Central memory CD8-positive, alpha-beta T cell (primary cell): ENCODE measurements around the gene HSD17B8.

Experiments used
- ATAC-seq: fragments of 150-1000 bp; cut with Tn5 transposase; replicated peaks from 2 replicates; pipeline ENCODE4 v1.10.0; 2022; ENCODE audit warnings: mild to moderate bottlenecking, moderate FRiP score, moderate number of reproducible peaks; ENCODE audit not compliant: poor library complexity, severe bottlenecking; ENCODE audit errors: extremely low read depth
- DNase-seq, 2 donors: peaks; one replicate each; pipeline ENCODE4 v3.0.0; 2021; ENCODE audit warnings: low spot score in 2 of 2
- H3K27ac Mint-ChIP-seq: one replicate; pipeline ENCODE4 v1.8.0; 2022; ENCODE audit warnings: low read depth, mild to moderate bottlenecking, moderate library complexity, mixed read lengths
- H3K27me3 Mint-ChIP-seq: one replicate; pipeline ENCODE4 v1.8.0; 2022; ENCODE audit warnings: mixed read lengths
- H3K36me3 Mint-ChIP-seq: one replicate; pipeline ENCODE4 v1.8.0; 2022; ENCODE audit warnings: mild to moderate bottlenecking, moderate library complexity, mixed read lengths; ENCODE audit not compliant: insufficient read depth
- H3K4me1 Mint-ChIP-seq: one replicate; pipeline ENCODE4 v1.8.0; 2022; ENCODE audit warnings: mixed read lengths
- H3K4me3 Mint-ChIP-seq: one replicate; pipeline ENCODE4 v1.8.0; 2022; ENCODE audit warnings: mild to moderate bottlenecking, moderate library complexity, mixed read lengths
- H3K9me3 Mint-ChIP-seq: one replicate; pipeline ENCODE4 v1.8.0; 2022; ENCODE audit warnings: mixed read lengths

HSD17B8 gene

DNA sequence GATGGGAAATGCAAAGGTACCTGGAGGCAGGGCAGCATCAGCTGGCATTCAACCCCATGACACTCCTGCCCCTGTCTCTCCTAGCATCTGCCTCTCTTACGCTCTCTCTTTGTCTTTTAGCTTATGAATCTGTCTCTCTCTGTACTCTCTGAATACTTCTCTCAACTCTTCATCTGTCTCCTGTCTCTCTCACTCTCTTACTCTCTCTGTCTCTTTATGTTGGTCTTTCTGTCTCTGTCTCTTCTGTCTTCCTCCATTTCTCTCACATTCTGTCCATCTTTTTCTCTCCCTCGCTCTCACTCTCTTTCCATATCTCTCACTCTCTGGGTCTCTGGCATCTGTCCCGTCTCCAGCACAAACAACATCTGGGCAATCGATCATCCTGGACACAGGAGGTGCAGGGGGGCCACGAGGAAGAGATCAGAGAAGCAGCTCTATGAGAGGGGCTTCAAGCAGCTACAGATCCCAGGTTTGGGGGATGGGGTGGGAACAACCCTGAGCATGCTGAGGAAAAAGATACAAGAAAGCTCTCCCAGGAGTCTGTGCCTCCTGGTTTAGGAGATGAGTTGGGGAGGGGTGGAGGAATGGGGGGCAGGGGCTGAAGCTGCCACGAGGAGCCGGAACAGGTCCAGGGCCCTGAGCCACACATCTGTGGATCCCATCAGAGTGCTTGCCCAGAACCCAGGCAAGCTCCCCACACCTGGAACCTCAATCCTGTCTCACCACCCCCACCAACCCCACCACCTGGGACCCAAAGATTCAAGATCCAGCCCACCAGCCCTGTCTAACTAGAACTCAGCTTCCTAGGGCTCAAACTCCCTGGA lies 14.6 kb upstream of the HSD17B8 start:
- peaks cover 11% of the 10 kb centered on the region for H3K36me3 Mint-ChIP-seq
- no peak overlapping the region for H3K27ac Mint-ChIP-seq
- no peaks in the 10 kb centered on the region for H3K9me3 Mint-ChIP-seq
- no peak overlapping the region for H3K4me3 Mint-ChIP-seq
- peaks cover 7% of the 10 kb centered on the region for H3K4me1 Mint-ChIP-seq
- H3K27me3 Mint-ChIP-seq, result peaks cover 68% of the 10 kb centered on the region
- ATAC-seq (no peak), DNase-seq (no peak)

DNA sequence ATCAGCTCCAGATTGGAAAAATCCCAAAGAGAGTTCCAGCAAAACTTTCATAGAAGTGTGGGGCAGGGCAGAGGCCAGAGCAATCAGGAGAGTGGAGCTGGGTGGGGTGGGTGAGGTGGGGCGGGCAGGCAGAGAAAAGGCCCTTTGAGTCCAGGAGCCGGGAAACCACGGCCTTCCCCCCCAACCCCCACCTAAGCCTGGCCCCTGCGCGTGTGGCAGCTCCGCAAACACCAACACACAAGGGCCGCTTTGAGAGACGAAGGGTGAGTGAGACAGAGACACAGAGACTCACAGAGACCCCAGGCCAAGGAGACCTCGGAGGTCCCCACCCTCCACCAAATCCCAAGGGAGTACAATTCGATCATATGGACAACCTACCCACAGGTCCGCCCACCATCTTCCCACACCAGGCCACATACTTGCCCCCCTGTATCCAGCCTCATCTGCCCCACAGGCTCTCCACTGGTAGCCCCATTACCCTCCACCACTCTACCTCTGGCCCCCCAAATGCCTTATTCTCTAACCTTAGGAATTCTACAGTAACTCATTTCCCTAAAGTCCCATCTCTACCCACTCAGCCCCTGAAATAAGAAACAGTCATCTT lies 13.8 kb upstream of the HSD17B8 start:
- ATAC-seq (no peak), DNase-seq (no peak)
- no peak overlapping the region for H3K27ac Mint-ChIP-seq
- peaks cover 63% of the 10 kb centered on the region for H3K27me3 Mint-ChIP-seq
- H3K9me3 Mint-ChIP-seq, result no peaks in the 10 kb centered on the region
- peaks cover 6% of the 10 kb centered on the region for H3K4me1 Mint-ChIP-seq
- H3K4me3 Mint-ChIP-seq, result no peak overlapping the region
- H3K36me3 Mint-ChIP-seq, result peaks cover 14% of the 10 kb centered on the region

DNA sequence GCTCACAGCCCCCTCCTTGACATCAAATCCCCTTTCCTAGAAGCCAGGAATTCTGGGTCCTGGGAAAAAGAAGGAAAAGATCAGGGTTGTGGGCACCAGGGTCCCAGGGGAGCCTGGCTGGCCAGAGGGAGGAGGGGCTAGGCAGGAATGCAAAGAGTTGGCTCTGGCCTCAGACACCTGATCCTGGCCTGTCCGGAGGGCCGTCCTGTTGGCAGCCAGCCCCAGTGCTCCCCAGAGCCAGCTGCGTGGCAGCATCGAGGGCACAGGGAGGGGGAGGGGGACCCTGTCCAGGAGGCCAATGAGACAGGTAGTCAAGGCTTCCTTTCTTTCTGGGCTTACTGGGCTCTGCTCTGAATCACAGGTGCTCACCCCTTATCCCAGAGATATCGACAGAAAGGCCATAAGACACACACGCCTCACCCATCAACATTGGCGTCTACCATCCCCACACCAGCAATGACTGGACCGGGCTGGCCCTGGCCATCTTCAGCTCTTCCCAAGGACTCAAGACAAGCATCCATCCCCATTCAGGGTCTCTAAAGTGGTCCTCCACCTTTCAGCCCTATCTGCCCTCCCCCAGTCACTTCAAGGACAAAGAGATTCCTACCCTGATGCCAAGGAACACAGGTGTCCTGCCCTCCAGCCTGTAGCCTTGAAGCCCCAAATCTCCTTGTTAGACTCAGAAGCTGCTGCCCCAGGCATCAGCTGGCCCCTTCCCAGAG lies 12.9 kb upstream of the HSD17B8 start:
- no peak overlapping the region for H3K27ac Mint-ChIP-seq
- peaks cover 55% of the 10 kb centered on the region for H3K27me3 Mint-ChIP-seq
- peaks cover 20% of the 10 kb centered on the region for H3K36me3 Mint-ChIP-seq
- no peak overlapping the region for H3K4me3 Mint-ChIP-seq
- H3K4me1 Mint-ChIP-seq, result peaks cover 6% of the 10 kb centered on the region
- no peak for DNase-seq
- no peaks in the 10 kb centered on the region for H3K9me3 Mint-ChIP-seq
- ATAC-seq, result no peak

DNA sequence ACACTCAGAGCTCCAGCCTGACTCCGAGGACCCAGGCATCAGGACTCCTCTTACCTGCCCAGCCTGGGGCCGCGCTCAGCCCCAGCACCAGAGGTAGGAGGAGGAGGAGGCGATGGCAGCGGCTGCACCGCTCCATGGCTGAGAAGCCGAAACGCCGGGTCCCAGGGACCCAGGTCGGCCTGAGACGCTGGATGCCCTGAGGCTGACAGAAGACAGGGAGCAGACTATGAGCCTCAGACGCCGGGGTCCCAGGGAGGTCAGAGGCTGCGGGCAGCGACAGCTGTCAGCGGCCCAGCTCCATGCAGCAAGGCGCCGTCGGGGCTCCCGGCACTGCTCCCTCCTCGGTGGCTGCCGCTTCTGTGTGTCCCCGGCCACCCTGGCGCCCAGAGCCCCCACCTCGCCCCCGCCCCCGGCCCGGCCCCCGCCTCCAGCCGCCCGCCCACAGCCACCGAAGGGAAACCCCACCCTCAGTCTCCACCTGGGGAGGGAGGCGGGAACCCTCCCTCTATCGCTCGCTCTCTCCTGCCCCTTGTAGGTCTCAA lies 12.3 kb upstream of the HSD17B8 start, which contains the start of gene COL11A2:
Gene COL11A2 (minus strand): TSS at position 363 of the 542 bp plus-strand sequence. CDS start 227 bp downstream, at position 136.
- H3K27ac Mint-ChIP-seq, result no peak within 1 kb of the TSS
- peaks cover 7% of the 10 kb centered on the region for H3K4me1 Mint-ChIP-seq
- H3K4me3 Mint-ChIP-seq, result peak within 1 kb of the TSS; percentile 64
- no peak for ATAC-seq
- DNase-seq, result no peak
- H3K36me3 Mint-ChIP-seq, result peaks cover 23% of the 10 kb centered on the region
- peaks cover 48% of the 10 kb centered on the region for H3K27me3 Mint-ChIP-seq
- no peaks in the 10 kb centered on the region for H3K9me3 Mint-ChIP-seq

DNA sequence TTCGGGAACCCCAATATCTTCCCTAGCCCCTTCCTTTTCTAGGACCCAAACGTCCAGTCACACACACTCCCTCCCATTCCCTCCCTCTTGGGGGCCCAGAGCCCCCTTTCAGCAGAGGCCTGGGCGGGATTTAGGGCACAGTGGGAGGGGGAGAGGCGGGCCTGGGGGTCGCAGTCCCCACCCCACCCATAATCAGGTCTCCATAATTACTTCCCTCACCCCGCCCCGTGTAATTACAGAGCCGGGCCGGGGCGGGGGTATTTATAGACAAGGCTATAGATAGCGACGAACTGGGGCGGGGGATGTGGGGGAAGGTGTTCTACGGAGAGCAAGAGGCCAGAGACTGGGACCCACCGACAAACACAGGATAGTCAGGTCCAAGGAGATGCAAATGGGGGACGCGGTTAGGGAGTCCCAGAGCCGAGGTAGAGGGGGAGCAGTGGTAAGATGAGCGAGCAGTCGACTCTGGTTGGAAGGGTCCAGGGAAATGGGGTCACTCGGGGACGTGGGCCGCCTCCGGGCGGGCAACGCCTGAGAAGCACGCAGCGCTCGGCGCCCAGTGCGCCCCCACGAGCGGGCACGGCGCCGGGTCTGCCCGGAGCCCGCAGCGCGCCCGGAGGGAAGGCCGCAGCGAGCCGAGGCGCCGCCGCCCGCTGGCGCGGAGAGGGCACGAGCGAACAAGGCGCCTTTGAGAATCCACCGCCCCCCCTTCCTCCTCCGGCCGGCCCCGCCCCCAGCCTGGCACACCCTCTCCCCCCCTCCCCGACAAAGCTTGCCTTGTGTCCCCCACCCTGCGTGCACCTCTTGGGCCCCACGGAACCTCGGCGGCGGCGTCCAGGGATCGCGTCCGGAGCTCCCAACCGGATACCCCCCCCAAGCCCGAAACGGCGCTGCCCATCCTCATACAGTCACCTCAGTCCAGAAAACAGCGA lies 11.5 kb upstream of the HSD17B8 start:
- Mint-ChIP-seq H3K27ac (no peak overlapping the region), H3K27me3 (peaks cover 41% of the 10 kb centered on the region), H3K9me3 (no peaks in the 10 kb centered on the region), H3K36me3 (peaks cover 28% of the 10 kb centered on the region), H3K4me1 (peaks cover 15% of the 10 kb centered on the region), H3K4me3 (peak overlapping the region; percentile 64)
- no peak for ATAC-seq
- no peak for DNase-seq

DNA sequence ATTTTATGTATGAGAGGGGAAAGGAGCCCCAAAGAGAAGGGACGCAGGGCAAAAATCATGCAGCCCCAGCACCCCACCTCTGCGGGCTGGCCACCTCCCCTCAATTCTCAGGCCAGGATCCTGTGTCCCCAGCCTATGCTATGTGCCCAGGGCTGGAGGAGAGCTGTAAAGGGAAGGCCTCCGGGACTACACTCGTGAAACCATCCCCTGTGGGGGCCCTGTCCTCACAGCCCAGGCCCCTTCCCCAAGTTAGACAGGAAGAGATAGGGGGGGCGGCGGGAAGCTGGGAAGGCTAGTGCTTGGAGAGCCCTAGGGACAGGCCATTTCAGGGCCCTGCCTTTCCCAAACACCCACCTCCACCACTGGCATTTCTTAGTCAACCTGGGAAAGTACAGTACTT lies 10.8 kb upstream of the HSD17B8 start:
- no peak for DNase-seq
- Mint-ChIP-seq H3K4me3 (no peak overlapping the region), H3K27me3 (peaks cover 34% of the 10 kb centered on the region), H3K9me3 (no peaks in the 10 kb centered on the region), H3K27ac (no peak overlapping the region), H3K36me3 (peaks cover 28% of the 10 kb centered on the region), H3K4me1 (peaks cover 22% of the 10 kb centered on the region)
- ATAC-seq, result no peak

DNA sequence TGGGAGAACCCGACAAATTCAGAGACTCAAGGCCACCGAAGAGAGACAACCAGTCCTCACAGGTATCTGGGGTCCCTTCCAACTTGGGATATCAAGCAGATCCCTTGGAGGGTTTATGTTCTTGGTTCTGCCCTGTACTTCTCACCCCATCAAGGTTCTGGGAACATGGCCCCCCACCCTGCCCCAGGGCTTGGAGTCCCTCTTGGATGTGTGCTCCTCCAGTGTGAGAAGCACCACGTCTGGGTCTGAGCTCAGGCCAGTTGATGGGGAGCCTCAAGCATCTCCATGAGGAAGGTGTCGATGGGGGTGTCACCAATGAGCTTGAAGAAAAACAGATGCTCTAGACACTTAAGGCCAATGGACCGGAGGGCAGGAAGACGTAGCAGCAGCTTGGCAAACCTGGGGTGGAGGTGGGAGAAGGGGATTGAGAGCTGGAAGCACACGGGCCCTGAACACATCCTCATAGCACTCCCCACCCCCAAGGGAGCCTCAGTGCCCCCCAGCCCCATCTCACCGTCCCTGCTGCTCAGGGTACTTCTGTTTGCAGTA lies 9.9 kb upstream of the HSD17B8 start:
- peaks cover 27% of the 10 kb centered on the region for H3K27me3 Mint-ChIP-seq
- no peak overlapping the region for H3K27ac Mint-ChIP-seq
- DNase-seq (no peak), ATAC-seq (no peak)
- no peaks in the 10 kb centered on the region for H3K9me3 Mint-ChIP-seq
- H3K4me3 Mint-ChIP-seq, result no peak overlapping the region
- H3K4me1 Mint-ChIP-seq, result peaks cover 30% of the 10 kb centered on the region
- H3K36me3 Mint-ChIP-seq, result peaks cover 28% of the 10 kb centered on the region

DNA sequence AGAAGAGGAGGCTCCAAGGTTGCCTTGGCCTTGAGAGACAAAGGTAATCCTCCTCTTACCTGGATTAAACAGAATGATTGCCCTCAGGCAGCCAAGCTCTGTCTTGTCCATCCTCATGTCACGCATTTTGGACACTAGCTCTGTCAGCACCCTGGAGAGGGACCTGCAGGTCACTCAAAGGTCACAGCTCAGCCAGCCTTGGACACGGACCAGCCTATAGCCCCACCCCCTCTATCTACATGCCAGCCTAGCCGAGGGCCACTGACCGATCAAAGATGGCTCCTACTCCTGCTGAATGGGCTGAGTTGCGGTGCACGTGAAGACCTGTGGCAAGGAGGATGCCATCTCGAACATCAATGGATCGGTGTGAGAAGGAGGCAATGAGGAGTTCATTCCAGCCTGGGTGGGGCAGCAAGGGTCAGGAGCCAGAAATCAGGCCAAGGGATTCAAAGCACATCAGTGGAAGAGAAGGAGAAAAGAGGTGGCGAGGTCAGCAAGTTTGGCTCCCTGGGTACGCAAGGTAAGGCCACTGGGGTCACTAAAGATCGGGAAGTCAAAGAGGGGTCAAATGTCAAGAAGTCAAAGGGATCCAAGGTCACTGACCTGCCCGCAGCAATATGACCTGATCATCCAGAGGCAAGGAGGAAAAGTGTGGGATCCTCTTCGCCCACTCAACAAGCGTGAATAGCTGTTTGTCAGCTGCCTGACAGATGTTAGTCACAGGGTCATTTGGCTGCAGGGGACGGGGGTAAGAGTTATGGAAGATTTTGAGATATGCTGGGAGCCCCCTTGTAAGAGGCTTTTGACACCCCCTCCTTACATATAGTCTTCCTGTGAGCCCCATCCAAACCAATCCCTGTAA lies 8.9 kb upstream of the HSD17B8 start:
- peaks cover 35% of the 10 kb centered on the region for H3K36me3 Mint-ChIP-seq
- ATAC-seq (no peak), DNase-seq (no peak)
- no peaks in the 10 kb centered on the region for H3K9me3 Mint-ChIP-seq
- no peak overlapping the region for H3K4me3 Mint-ChIP-seq
- peaks cover 16% of the 10 kb centered on the region for H3K27me3 Mint-ChIP-seq
- no peak overlapping the region for H3K27ac Mint-ChIP-seq
- H3K4me1 Mint-ChIP-seq, result peaks cover 34% of the 10 kb centered on the region

DNA sequence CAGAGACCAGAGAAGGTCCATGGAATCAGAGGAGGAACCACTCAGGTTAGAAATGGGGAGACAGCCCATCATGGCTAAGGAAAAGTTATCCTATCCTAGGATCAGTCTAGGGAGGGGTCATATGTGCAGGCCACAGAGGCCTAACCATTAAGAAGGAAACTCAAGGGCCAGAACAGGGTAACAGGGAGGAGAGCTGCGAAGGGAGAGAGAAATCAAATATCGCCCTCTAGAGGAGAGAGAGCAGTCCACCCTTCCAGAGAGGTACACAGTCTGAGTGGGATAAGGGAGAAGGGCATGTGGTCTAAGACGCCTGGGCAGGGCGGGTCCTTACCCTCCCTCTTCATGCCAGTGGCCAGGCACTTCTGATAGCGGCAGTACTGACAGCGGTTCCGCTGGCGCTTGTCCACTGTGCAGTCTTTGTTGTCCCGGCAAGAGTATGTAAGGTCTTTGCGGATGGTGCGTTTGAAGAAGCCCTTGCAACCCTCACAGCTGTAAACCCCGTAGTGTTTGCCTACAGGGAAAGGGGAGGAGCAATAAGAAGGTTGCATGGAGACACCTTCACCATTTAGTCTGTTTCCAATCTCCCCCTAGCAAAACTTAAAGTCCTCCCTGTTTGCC lies 6.9 kb upstream of the HSD17B8 start:
- H3K27ac Mint-ChIP-seq, result peak overlapping the region; percentile 41
- peak overlapping the region; percentile 4 for H3K4me3 Mint-ChIP-seq
- H3K9me3 Mint-ChIP-seq, result no peaks in the 10 kb centered on the region
- H3K4me1 Mint-ChIP-seq, result peaks cover 52% of the 10 kb centered on the region
- no peaks in the 10 kb centered on the region for H3K27me3 Mint-ChIP-seq
- no peak for DNase-seq
- peaks cover 37% of the 10 kb centered on the region for H3K36me3 Mint-ChIP-seq
- ATAC-seq, result no peak

DNA sequence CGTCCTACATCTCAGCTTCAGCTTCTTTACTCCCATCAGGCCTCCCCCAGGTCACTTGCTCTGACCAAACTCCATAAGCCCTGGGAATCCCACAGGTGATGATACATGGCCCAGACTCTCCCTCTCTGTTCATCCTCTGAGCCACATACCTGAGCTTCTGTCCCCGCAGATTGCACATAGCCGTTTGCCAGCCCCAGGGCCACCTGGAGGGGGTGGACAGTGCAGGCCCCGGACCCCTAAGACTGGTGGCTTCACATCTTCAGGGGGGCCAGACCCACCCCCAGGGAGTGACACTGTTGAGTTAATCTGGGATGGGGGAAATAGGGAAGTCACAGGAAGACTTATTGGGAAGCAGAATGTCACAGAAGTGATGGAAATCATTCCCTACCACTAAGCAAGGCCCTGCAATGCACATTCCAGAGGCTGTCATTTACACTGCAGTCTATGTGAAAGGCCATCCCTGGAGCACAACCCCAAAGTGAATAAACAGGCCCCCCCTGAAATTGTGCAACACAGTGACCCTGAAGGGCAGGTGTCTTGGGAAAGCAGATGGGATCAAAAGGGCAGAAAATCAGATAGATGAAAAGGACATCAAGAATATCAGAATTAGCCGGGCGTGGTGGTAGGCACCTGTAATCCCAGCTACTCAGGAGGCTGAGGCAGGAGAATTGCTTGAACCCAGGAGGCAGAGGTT lies 6.1 kb upstream of the HSD17B8 start:
- H3K9me3 Mint-ChIP-seq, result no peaks in the 10 kb centered on the region
- no peak for ATAC-seq
- H3K36me3 Mint-ChIP-seq, result peaks cover 43% of the 10 kb centered on the region
- H3K4me1 Mint-ChIP-seq, result peaks cover 52% of the 10 kb centered on the region
- no peaks in the 10 kb centered on the region for H3K27me3 Mint-ChIP-seq
- DNase-seq, result no peak
- peak overlapping the region; percentile 99 for H3K27ac Mint-ChIP-seq
- peak overlapping the region; percentile 99 for H3K4me3 Mint-ChIP-seq
